DND-41 (cell line): Measurements from ENCODE around the gene DPPA3.

ENCODE experiments used
- ATAC-seq: fragments of 200-7000 bp; cut with Tn5 transposase; 3 replicates; pipeline ENCODE4 v1.9.1; 2021; ENCODE audit warnings: low read depth; ENCODE audit not compliant: insufficient read depth
- DNase-seq: peaks from one replicate; pipeline ENCODE4 v3.0.0-alpha.2; 2020
- H2AFZ ChIP-seq: 2 replicates; pipeline ENCODE4 v1.6.0; 2012; ENCODE audit warnings: low read depth, low read length
- H3K27ac ChIP-seq: 2 replicates; pipeline ENCODE4 v1.5.1; 2012; ENCODE audit warnings: low read length, inconsistent platforms
- H3K27me3 ChIP-seq: fragments of 200-600 bp; sonication (generic); 2 replicates; pipeline ENCODE4 v1.6.0; 2012; ENCODE audit warnings: low read length, mild to moderate bottlenecking, inconsistent platforms; ENCODE audit not compliant: insufficient read depth, poor library complexity
- H3K36me3 ChIP-seq: 2 replicates; pipeline ENCODE4 v1.5.1; 2012; ENCODE audit warnings: low read length, inconsistent platforms; ENCODE audit not compliant: insufficient read depth
- H3K4me1 ChIP-seq: 2 replicates; pipeline ENCODE4 v1.5.1; 2012; ENCODE audit warnings: mild to moderate bottlenecking, low read length; ENCODE audit not compliant: insufficient read depth
- H3K4me2 ChIP-seq: 2 replicates; pipeline ENCODE4 v1.6.0; 2012; ENCODE audit warnings: mild to moderate bottlenecking, moderate library complexity, low read length, inconsistent platforms; ENCODE audit not compliant: insufficient read depth
- H3K4me3 ChIP-seq, 2 experiments: fragments of 200-600 bp in 1 of 2; shearing (Covaris generic) in 1 of 2; 2 replicates each; pipeline ENCODE4 v1.5.1; 2012 to 2016; ENCODE audit warnings: inconsistent platforms in 2 of 2, low read length in 2 of 2, mild to moderate bottlenecking in 2 of 2, low read depth in 1 of 2, moderate library complexity in 1 of 2
- H3K79me2 ChIP-seq: 2 replicates; pipeline ENCODE4 v1.6.0; 2012; ENCODE audit warnings: low read length, inconsistent platforms; ENCODE audit not compliant: insufficient read depth
- H3K9ac ChIP-seq: 2 replicates; pipeline ENCODE4 v1.6.0; 2012; ENCODE audit warnings: low read depth, mild to moderate bottlenecking, inconsistent platforms, low read length, moderate library complexity
- H3K9me3 ChIP-seq: 2 replicates; pipeline ENCODE4 v1.5.1; 2012; ENCODE audit warnings: low read length, moderate library complexity, mild to moderate bottlenecking, inconsistent platforms; ENCODE audit not compliant: insufficient read depth, severe bottlenecking
- H4K20me1 ChIP-seq: 2 replicates; pipeline ENCODE4 v1.6.0; 2012; ENCODE audit warnings: low read length; ENCODE audit not compliant: insufficient read depth
- EZH2 ChIP-seq: IDR thresholded peaks from 3 replicates; pipeline ENCODE4 v1.6.1; 2012; ENCODE audit warnings: borderline replicate concordance, low read depth, mild to moderate bottlenecking, moderate library complexity, low read length, inconsistent platforms; ENCODE audit not compliant: severe bottlenecking
- TF ChIP-seq, protein P1 (sequence below): IDR thresholded peaks from 2 replicates; pipeline ENCODE4 v1.5.1; 2012; ENCODE audit warnings: borderline replicate concordance, low read length, moderate library complexity, mild to moderate bottlenecking; ENCODE audit not compliant: poor library complexity, severe bottlenecking; ENCODE audit errors: extremely low read depth

The DPPA3 gene

DNA sequence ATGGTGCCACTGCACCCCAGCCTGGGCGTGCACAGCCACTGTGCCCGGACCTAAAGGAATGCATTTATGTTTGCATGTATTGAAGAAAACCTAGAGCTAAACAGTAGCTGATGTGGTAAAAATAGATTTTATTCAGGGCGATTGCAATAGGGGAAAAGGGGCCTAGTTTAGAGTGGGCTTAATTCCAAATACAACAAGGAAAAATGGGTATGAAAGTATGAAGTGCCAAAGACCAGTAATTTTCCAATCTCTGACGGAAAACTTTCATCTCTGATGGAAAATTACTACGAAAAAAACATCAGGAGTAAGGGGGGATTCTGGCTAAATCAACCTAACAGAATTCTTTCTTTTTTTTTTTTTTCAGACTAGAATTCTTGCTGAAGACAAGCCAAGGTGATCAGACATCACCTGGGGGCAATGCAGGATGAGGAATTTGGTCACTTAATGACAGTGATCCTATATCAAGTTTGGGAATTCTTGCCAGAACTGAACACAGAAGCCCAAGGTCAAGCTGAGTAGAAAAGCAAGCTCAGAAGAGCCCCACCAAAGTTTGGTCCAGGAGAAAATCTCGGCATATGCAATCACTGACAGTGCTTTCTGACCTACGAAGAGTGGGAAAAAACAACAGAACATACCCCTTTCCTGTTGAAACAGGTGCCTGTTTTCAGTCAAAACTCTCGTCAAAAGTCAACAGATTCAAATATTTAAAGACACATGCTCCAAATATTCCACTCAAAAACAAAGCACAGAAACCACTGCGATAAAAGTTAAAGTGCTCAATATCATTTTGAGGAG, 31.8 kb upstream of the DPPA3 start:
- Histone ChIP-seq H3K27ac (no peak overlapping the region), H3K4me3 (no peak overlapping the region), H3K9me3 (no peaks in the 10 kb centered on the region)

DNA sequence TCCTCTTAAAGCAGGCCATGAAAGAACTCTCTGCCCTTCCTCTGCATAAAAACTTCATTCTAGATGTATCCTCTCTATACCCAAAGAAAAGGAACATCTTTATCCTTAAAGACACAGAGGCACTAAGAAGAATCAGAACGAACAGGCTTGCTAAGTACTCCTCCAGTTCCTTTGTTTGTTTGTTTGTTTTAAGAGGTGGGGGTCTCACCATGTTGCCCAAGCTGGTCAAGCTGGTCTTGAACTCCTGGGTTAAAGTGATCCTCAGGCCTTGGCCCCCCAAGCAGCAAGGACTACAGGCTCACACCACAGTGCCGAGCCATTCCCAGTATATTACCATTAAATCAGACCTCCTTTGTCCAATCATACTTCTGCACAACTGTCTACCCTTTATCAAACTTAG, 29.7 kb upstream of the DPPA3 start:
- Histone ChIP-seq H3K4me1 (no peaks in the 10 kb centered on the region), H3K27me3 (no peaks in the 10 kb centered on the region), H2AFZ (no peak overlapping the region), H4K20me1 (no peaks in the 10 kb centered on the region), H3K4me2 (no peak overlapping the region), H3K79me2 (no peaks in the 10 kb centered on the region), H3K27ac (no peak overlapping the region), H3K9me3 (no peaks in the 10 kb centered on the region), H3K36me3 (no peaks in the 10 kb centered on the region), H3K9ac (no peak overlapping the region), H3K4me3 (no peak overlapping the region)
- no peak for TF ChIP-seq EZH2
- TF ChIP-seq, protein P1, sequence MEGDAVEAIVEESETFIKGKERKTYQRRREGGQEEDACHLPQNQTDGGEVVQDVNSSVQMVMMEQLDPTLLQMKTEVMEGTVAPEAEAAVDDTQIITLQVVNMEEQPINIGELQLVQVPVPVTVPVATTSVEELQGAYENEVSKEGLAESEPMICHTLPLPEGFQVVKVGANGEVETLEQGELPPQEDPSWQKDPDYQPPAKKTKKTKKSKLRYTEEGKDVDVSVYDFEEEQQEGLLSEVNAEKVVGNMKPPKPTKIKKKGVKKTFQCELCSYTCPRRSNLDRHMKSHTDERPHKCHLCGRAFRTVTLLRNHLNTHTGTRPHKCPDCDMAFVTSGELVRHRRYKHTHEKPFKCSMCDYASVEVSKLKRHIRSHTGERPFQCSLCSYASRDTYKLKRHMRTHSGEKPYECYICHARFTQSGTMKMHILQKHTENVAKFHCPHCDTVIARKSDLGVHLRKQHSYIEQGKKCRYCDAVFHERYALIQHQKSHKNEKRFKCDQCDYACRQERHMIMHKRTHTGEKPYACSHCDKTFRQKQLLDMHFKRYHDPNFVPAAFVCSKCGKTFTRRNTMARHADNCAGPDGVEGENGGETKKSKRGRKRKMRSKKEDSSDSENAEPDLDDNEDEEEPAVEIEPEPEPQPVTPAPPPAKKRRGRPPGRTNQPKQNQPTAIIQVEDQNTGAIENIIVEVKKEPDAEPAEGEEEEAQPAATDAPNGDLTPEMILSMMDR, result no peak
- DNase-seq (no peak), ATAC-seq (no peak)

More for the DNA sequence above, 31.8 kb upstream of the DPPA3 start:
- ATAC-seq, result no peak
- no peak overlapping the region for H3K4me2 ChIP-seq
- H3K27me3 ChIP-seq, result no peaks in the 10 kb centered on the region
- H2AFZ ChIP-seq, result no peak overlapping the region
- H3K4me1 ChIP-seq, result no peaks in the 10 kb centered on the region
- no peak for DNase-seq
- H3K36me3 ChIP-seq, result no peaks in the 10 kb centered on the region
- TF ChIP-seq, protein P1, result no peak
- no peak for TF ChIP-seq EZH2
- H3K79me2 ChIP-seq, result no peaks in the 10 kb centered on the region
- H4K20me1 ChIP-seq, result no peaks in the 10 kb centered on the region
- H3K9ac ChIP-seq, result no peak overlapping the region

DNA sequence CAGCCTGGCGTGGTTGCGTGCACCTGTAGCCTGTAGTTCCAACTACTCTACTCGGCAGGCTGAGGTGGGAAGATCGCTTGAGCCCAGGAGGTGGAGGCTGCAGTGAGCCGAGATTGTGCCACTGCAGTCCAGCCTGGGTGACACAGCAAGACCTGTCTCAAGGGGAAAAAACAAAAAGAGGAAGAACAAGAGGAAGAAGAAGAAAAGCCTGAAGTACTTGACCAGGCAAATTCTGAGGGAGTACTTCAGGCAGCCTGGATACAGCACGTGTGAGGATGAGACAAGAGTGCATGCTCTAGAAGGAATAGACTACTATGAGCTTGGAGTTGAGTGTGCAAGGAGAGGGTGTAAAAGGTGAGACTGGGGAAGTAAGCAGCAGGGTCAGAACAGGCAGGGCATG, 17.4 kb upstream of the DPPA3 start:
- H3K27me3 ChIP-seq, result no peaks in the 10 kb centered on the region
- no peak overlapping the region for H3K4me3 ChIP-seq
- no peak overlapping the region for H3K4me2 ChIP-seq
- no peaks in the 10 kb centered on the region for H3K79me2 ChIP-seq
- TF ChIP-seq EZH2, result no peak
- TF ChIP-seq, protein P1, result no peak
- H3K27ac ChIP-seq, result no peak overlapping the region
- H3K9ac ChIP-seq, result no peak overlapping the region
- H3K36me3 ChIP-seq, result no peaks in the 10 kb centered on the region
- no peak for DNase-seq
- ATAC-seq, result no peak
- H2AFZ ChIP-seq, result no peak overlapping the region
- H3K9me3 ChIP-seq, result no peaks in the 10 kb centered on the region
- no peaks in the 10 kb centered on the region for H4K20me1 ChIP-seq
- no peaks in the 10 kb centered on the region for H3K4me1 ChIP-seq
